Upper lobe of right lung (tissue), 1 donor: ENCODE measurements around the gene PRAMEF17. TPM values are rescaled to one million over a fixed set of nuclear protein-coding genes. Genes with fewer than 3 reads are reported as not detected.
A peak's percentile ranks its signal among the peaks of the same experiment; 100 is the strongest.
"Not testable (repeated sequence)": the region's sequence is repeated elsewhere in the genome, so short reads cannot be mapped to it uniquely, and the experiment has no call there.

Experiments used
- ATAC-seq: fragments of 200-7000 bp; cut with Tn5 transposase; one replicate; pipeline ENCODE4 v1.9.1; 2020; ENCODE audit warnings: mild to moderate bottlenecking, moderate library complexity
- DNase-seq: peaks from one replicate; pipeline ENCODE4 v3.0.0-alpha.2; 2020
- H3K27ac ChIP-seq: fragments of 200-600 bp; one replicate; pipeline ENCODE4 v1.8.0; 2022
- H3K27me3 ChIP-seq: fragments of 200-600 bp; one replicate; pipeline ENCODE4 v1.8.0; 2022; ENCODE audit warnings: mild to moderate bottlenecking
- H3K36me3 ChIP-seq: fragments of 200-600 bp; one replicate; pipeline ENCODE4 v1.8.0; 2022
- H3K4me1 ChIP-seq: fragments of 200-600 bp; one replicate; pipeline ENCODE4 v1.8.0; 2022
- H3K4me3 ChIP-seq: fragments of 200-600 bp; one replicate; pipeline ENCODE4 v1.8.0; 2022; ENCODE audit warnings: mild to moderate bottlenecking
- H3K9me3 ChIP-seq: fragments of 200-600 bp; one replicate; pipeline ENCODE4 v1.8.0; 2022
- CTCF ChIP-seq: fragments of 200-600 bp; IDR thresholded peaks from one replicate; pipeline ENCODE4 v1.8.0; 2022; ENCODE audit warnings: antibody characterized with exemption
- intact Hi-C: fragments of 100-400 bp; cut with DNase I; formaldehyde crosslinking; loops from one replicate; pipeline ENCODE4 v1.11.0; 2022
- long read RNA-seq: library from polyadenylated mRNA; unstranded; transcript quantifications from one replicate; pipeline ENCODE4 v2.0.0, GENCODE V29; 2021
- total RNA-seq: library from RNA; stranded (reverse); fragmentation: NEBNext Ultra II Directional; extraction: Animal tissue kit (Norgen Biotek cat#: 25700); gene quantifications from one replicate; pipeline ENCODE4 v1.2.1, GENCODE V29; 2021
- donor health status: DM: no; HTN: yes; CAD: no; lungs with severe emphysema.

PRAMEF17 gene, protein sequence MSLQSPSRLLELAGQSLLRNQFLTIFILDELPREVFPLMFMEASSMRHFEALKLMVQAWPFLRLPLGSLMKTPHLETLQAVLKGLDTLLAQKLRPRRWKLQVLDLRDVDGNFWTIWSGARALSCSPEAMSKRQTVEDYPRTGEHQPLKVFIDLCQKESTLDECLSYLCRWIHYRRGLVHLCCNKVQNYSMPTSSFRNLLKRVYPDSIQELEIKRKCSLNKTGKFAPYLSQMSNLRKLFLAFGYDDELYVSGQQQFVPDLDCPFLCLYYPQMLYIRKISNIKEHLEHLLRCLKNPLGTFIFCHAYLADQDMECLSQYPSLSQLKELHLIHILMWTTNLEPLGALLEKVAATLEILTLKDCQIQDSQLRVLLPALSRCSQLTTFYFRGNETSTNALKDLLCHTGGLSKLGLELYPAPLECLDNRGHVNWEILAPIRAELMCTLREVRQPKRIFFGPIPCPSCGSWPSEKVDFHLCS
- not detected for total RNA-seq
- long read RNA-seq: 0 reads

DNA sequence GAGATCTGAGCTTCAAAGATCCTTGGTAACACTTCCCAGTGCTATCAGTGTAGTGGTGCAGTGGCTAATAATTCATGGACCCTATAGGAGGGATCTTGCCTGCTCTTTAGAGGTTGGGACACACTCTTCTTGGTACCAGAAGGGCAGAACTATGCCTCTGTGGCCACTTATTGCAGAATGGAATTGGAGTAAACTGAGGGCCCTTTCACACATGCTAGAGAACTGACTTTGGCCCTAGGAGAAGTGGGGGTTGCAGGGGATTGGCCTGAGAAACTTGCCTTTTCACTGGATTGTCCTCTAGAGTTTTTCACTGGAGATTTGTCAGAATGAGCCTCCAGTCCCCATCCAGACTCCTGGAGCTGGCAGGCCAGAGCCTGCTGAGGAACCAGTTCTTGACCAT is at the start of gene PRAMEF17:
Gene PRAMEF17 (plus strand): TSS at position 301 of the 400 bp plus-strand sequence. CDS start 26 bp downstream, at position 327.
- ATAC-seq, intact Hi-C loops, H3K27me3 ChIP-seq, H3K36me3 ChIP-seq, DNase-seq, H3K4me1 ChIP-seq, H3K4me3 ChIP-seq, H3K9me3 ChIP-seq, H3K27ac ChIP-seq: not testable (repeated sequence)

GRCh38 chr1:13342496-13342895 is 46.9 kb upstream of the PRAMEF17 start:
- ATAC-seq, H3K27ac ChIP-seq, intact Hi-C loops: not testable (repeated sequence)

GRCh38 chr1:13347034-13347433 is 42.4 kb upstream of the PRAMEF17 start, which contains the start of gene PRAMEF14:
TSS of gene PRAMEF14 (minus strand) at chr1:13347134. CDS start at chr1:13345314, 1,820 bp downstream.
- H3K36me3 ChIP-seq, DNase-seq, H3K27me3 ChIP-seq, H3K4me3 ChIP-seq, ATAC-seq, H3K9me3 ChIP-seq, H3K27ac ChIP-seq, H3K4me1 ChIP-seq, intact Hi-C loops: not testable (repeated sequence)

More at GRCh38 chr1:13342496-13342895, 46.9 kb upstream of the PRAMEF17 start:
- H3K27me3 ChIP-seq, DNase-seq, H3K4me3 ChIP-seq, H3K9me3 ChIP-seq, H3K36me3 ChIP-seq, H3K4me1 ChIP-seq: not testable (repeated sequence)

GRCh38 chr1:13353476-13353875 is 36.0 kb upstream of the PRAMEF17 start:
- H3K36me3 ChIP-seq, intact Hi-C loops, DNase-seq, H3K27ac ChIP-seq, H3K4me3 ChIP-seq, H3K4me1 ChIP-seq, H3K9me3 ChIP-seq, H3K27me3 ChIP-seq, ATAC-seq: not testable (repeated sequence)

DNA sequence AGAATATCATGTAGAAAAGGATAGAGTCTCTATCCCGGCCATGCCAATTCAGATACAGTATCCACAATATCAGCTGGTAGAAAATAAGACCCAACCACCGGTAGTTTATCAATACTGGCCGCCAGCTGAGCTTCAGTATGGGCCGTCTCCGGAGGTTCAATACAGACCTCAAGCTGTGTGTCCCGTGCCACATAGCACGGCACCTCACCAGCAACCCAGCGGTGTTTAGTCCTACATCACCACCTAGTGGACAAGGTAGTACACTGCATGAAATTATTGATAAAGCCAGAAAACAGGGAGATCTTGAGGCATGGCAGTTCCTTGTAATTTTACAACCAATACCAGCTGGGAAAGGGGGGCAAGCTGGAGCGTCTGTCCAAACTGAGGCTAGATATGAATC is 35.0 kb upstream of the PRAMEF17 start:
- H3K4me3 ChIP-seq, H3K4me1 ChIP-seq, DNase-seq, H3K27me3 ChIP-seq, intact Hi-C loops, H3K9me3 ChIP-seq, H3K36me3 ChIP-seq, H3K27ac ChIP-seq: not testable (repeated sequence)
- peak; percentile 64 for ATAC-seq

DNA sequence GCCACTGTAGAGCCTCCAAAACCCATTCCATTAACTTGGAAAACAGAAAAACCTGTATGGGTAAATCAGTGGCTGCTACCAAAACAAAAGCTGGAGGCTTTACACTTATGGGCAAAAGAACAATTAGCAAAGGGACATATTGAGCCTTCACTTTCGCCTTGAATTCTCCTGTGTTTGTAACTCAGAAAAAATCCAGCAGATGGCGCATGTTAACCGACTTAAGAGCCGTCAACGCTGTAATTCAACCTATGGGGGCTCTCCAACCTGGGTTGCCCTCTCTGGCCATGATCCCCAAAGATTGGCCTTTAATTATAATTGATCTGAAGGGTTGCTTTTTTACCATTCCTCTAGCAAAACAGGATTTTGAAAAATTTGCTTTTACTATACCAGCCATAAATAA is 32.7 kb upstream of the PRAMEF17 start:
- H3K4me3 ChIP-seq, H3K9me3 ChIP-seq, H3K27ac ChIP-seq, H3K4me1 ChIP-seq, DNase-seq, H3K36me3 ChIP-seq, H3K27me3 ChIP-seq, ATAC-seq, intact Hi-C loops: not testable (repeated sequence)
- TF ChIP-seq CTCF: peak; percentile 61

- DNase-seq, H3K4me3 ChIP-seq, H3K4me1 ChIP-seq, intact Hi-C loops, H3K9me3 ChIP-seq, ATAC-seq, H3K27ac ChIP-seq, H3K36me3 ChIP-seq, H3K27me3 ChIP-seq: not testable (repeated sequence)
These were observed 27.1 kb upstream of the PRAMEF17 start for GRCh38 chr1:13362364-13362763.

DNA sequence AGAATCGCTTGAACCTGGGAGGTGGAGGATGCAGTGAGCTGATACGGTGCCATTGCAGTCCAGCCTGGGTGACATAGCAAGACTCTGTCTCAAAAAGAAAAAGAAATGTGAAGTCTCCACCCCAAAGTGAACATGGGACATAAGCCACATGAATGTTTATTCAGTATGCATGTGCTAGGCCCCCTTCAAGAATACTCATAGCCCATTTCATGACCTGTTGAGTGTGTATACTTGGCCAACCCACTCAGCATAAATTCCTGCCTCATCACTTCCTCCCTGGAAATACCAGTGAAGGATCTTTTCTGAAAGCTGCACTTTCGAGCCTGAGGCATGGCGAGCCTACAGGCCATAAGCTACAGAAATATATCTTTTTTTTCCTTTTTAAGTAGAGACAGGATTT is 24.5 kb upstream of the PRAMEF17 start:
- intact Hi-C loops, H3K36me3 ChIP-seq, H3K4me3 ChIP-seq, H3K4me1 ChIP-seq, DNase-seq, H3K27me3 ChIP-seq, H3K27ac ChIP-seq, H3K9me3 ChIP-seq: not testable (repeated sequence)
- peak; percentile 63 for ATAC-seq

DNA sequence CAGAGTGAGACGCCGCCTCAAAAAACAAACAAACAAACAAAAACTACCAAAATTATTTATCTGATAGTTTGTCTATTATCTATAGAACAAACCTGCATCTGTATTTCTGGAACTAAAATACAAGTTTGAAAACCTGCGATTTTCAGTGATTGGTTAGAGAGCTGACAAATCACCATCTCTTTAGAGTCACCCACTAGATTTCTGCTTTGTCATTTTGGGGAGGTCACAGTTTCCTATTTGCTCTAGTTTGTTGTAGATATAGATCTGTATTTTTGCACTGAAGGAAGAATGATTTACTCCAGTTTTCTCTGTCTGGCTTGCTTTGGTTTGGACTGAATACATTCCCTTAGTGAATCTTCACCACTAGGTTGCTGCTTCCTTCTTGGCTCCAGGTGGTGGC is 22.9 kb upstream of the PRAMEF17 start:
- intact Hi-C loops, H3K27me3 ChIP-seq, ATAC-seq, H3K4me3 ChIP-seq, H3K4me1 ChIP-seq, DNase-seq, H3K9me3 ChIP-seq, H3K27ac ChIP-seq, H3K36me3 ChIP-seq: not testable (repeated sequence)
